Measurements from ENCODE around the gene ADAM10. TPM values are rescaled to one million over a fixed set of nuclear protein-coding genes. Genes with fewer than 3 reads are reported as not detected.
"Not testable (repeated sequence)": the region's sequence is repeated elsewhere in the genome, so short reads cannot be mapped to it uniquely, and the experiment has no call there.

The ADAM10 gene
- total RNA-seq, 1 donor from 2014 or later = 48.1 TPM

DNA sequence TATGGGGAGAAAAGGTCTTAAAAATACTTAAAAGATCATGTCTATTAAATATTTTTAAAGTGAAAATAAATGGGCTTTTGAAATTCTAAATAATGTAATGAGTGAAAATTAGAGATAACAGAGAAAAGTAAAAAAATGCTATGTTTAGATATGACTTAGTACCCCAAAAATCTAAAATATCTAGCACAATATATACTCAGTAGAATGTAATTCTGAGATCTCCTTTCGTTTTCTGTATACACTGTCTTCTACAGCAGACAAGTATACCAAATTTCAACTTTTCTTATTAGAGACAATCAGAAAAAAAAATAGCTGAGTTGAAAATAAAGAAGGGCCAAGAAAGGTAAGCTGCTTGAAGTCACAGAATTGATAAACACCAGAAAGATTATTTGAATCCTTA, 140.8 kb downstream of the ADAM10 start:
- H3K4me1 ChIP-seq = no peaks in the 10 kb centered on the region
- H3K27ac ChIP-seq = no peak overlapping the region
- intact Hi-C loops (cut with DNase I) = no loop called here
- TF ChIP-seq POLR2AphosphoS5 (IDR thresholded peaks at IDR 0.05; ENCODE audit: insufficient read depth in 1 of 2, low read depth in 1 of 2) = no peak
- TF ChIP-seq POLR2A (IDR thresholded peaks at IDR 0.05) = no peak
- TF ChIP-seq, protein P1, sequence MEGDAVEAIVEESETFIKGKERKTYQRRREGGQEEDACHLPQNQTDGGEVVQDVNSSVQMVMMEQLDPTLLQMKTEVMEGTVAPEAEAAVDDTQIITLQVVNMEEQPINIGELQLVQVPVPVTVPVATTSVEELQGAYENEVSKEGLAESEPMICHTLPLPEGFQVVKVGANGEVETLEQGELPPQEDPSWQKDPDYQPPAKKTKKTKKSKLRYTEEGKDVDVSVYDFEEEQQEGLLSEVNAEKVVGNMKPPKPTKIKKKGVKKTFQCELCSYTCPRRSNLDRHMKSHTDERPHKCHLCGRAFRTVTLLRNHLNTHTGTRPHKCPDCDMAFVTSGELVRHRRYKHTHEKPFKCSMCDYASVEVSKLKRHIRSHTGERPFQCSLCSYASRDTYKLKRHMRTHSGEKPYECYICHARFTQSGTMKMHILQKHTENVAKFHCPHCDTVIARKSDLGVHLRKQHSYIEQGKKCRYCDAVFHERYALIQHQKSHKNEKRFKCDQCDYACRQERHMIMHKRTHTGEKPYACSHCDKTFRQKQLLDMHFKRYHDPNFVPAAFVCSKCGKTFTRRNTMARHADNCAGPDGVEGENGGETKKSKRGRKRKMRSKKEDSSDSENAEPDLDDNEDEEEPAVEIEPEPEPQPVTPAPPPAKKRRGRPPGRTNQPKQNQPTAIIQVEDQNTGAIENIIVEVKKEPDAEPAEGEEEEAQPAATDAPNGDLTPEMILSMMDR (IDR thresholded peaks at IDR 0.05) = no peak
- H3K36me3 ChIP-seq = peaks cover 0 to 6% of the 10 kb centered on the region in 2 donors
- H3K9me3 ChIP-seq = no peaks in the 10 kb centered on the region
- no peak overlapping the region for H3K4me3 ChIP-seq
- DNase-seq (ENCODE audit: extremely low spot score in 2 of 2) = no peak
- no peaks in the 10 kb centered on the region for H3K27me3 ChIP-seq

DNA sequence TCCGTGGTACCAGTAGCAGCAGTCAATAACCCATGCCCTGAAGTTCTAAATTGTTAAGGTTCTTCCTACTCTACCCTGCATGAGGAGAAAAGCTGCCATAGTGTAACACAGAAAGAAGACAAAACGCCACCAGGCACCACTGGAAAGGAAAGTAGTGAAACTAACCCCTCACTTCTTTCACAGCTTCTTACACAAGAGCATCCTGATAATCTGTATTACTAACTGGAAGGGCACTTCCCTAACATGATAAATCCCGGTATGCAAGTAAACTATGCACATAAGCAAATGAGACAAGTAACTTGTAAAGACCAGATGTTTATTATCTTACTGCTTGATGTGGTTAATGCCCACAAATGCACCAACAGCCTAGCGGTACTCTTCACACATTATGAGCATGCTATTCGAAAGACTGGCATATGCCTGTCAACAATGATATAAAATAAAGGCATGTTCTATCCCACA, 141.3 kb downstream of the ADAM10 start:
- Histone ChIP-seq H3K4me1 (no peaks in the 10 kb centered on the region), H3K27ac (no peak overlapping the region), H3K36me3 (peaks cover 0 to under 1% of the 10 kb centered on the region in 2 donors), H3K27me3 (no peaks in the 10 kb centered on the region), H3K4me3 (no peak overlapping the region), H3K9me3 (no peaks in the 10 kb centered on the region)
- TF ChIP-seq POLR2AphosphoS5 (IDR thresholded peaks at IDR 0.05; ENCODE audit: insufficient read depth in 1 of 2, low read depth in 1 of 2) (no peak), POLR2A (IDR thresholded peaks at IDR 0.05) (no peak)
- TF ChIP-seq, protein P1 (IDR thresholded peaks at IDR 0.05) = no peak
- DNase-seq (ENCODE audit: extremely low spot score in 2 of 2) = no peak
- intact Hi-C loops (cut with DNase I) = no loop called here

DNA sequence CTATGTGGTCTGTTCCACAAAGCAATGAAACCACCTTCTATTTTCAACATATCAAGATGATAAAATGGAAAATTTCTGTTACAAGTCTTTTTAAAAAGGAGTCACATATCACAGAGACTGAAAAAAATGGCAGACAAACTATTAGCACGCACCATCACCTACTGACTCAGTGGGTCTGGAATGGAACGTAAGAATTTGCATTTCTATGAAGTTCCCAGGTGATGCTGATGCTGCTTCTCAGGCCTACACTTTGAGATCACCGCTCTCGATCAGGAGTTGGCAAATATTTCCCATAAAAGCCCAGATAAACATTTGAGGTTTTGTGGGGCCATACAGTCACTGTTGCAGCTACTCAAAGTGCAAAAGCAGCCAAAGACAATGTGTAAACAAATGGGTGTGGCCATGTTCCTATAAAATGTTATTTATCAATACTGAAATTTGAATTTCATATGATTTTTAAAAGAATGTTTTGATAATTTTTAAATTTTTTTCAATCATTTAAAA, 142.9 kb downstream of the ADAM10 start:
- intact Hi-C loops (cut with DNase I) = no loop called here
- Histone ChIP-seq H3K27me3 (no peaks in the 10 kb centered on the region), H3K4me3 (no peak overlapping the region), H3K4me1 (no peaks in the 10 kb centered on the region), H3K27ac (no peak overlapping the region), H3K9me3 (no peaks in the 10 kb centered on the region), H3K36me3 (no peaks in the 10 kb centered on the region)
- DNase-seq (ENCODE audit: extremely low spot score in 2 of 2) = no peak
- no peak for TF ChIP-seq POLR2A (IDR thresholded peaks at IDR 0.05)
- TF ChIP-seq, protein P1 (IDR thresholded peaks at IDR 0.05) = no peak
- no peak for TF ChIP-seq POLR2AphosphoS5 (IDR thresholded peaks at IDR 0.05; ENCODE audit: insufficient read depth in 1 of 2, low read depth in 1 of 2)

DNA sequence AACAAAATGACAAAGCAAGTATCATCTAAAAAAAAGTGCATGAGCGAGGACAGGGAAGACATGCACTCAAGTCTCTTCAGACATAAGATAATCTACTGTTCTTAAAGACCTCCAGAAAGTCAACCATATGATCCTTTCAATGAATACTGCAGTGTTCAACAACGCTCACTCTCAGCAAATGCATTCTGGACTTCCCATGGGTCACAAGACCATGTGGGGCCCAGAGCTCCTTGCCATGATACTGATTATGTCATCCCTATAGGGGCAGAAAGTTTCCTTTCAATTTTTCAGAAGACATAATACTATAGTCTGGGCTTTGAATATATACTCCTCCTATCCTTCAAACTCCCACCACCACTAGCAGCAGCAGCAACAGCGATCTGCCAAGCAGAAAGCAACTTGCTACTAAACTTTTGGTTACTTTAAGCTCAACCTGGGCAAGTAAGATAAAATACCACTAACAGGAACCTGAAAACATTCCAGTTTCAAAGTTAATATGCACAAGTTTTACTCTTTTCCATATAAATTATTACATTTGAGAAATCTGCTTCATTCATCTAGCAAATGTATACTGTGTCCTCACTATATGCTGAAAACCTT, 143.5 kb downstream of the ADAM10 start:
- H3K4me1 ChIP-seq = no peaks in the 10 kb centered on the region
- TF ChIP-seq, protein P1 (IDR thresholded peaks at IDR 0.05) = no peak
- no peak for TF ChIP-seq POLR2AphosphoS5 (IDR thresholded peaks at IDR 0.05; ENCODE audit: insufficient read depth in 1 of 2, low read depth in 1 of 2)
- TF ChIP-seq POLR2A (IDR thresholded peaks at IDR 0.05) = no peak
- intact Hi-C loops (cut with DNase I) = no loop called here
- no peak overlapping the region for H3K27ac ChIP-seq
- H3K4me3 ChIP-seq = no peak overlapping the region
- no peaks in the 10 kb centered on the region for H3K27me3 ChIP-seq
- no peak for DNase-seq (ENCODE audit: extremely low spot score in 2 of 2)
- no peaks in the 10 kb centered on the region for H3K36me3 ChIP-seq
- H3K9me3 ChIP-seq = no peaks in the 10 kb centered on the region

DNA sequence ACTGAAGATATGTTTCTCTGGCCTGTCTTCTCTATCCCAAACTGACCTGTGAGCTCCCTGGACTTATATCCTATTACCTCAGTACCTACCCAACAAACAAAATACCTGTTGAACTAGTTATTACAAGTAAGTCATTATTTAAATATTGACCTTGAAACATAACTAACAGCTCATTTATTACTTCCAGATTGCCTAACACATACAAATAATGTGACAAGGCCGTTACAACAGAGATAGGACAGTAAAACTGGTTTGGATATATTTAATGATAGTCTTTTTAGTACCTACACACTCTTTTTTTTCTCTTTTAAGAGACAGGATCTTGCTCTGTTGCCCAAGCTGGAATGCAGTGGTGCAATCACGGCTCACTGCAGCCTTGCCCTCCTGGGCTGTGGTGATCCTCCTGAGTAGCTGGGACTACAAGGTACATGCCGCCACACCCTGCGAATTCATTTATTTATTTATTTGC, 145.0 kb downstream of the ADAM10 start:
- peaks cover 0 to 3% of the 10 kb centered on the region in 2 donors for H3K36me3 ChIP-seq
- no peaks in the 10 kb centered on the region for H3K27me3 ChIP-seq
- H3K4me1 ChIP-seq = no peaks in the 10 kb centered on the region
- H3K4me3 ChIP-seq = no peak overlapping the region
- no peak for TF ChIP-seq POLR2A (IDR thresholded peaks at IDR 0.05)
- no peak for TF ChIP-seq POLR2AphosphoS5 (IDR thresholded peaks at IDR 0.05; ENCODE audit: insufficient read depth in 1 of 2, low read depth in 1 of 2)
- TF ChIP-seq, protein P1 (IDR thresholded peaks at IDR 0.05) = no peak
- H3K9me3 ChIP-seq = no peaks in the 10 kb centered on the region
- intact Hi-C loops (cut with DNase I) = no loop called here
- no peak overlapping the region for H3K27ac ChIP-seq
- DNase-seq (ENCODE audit: extremely low spot score in 2 of 2) = no peak

DNA sequence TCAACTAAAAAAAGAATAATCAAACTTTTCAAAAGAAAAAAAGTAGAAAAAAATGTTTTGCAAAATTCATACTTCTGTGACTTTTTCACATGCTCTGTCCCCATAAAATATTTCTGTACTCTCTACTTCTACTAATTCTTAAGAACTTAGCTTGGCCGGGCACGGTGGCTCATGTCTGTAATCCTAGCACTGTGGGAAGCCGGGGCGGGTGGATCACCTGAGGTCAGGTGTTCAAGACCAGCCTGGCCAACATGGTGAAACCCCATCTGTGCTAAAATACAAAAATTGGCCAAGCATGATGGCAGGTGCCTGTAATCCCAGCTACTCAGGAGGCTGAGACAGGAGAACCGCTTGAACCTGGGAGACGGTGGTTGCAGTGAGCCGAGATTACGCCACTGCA, 145.6 kb downstream of the ADAM10 start:
- H3K4me3 ChIP-seq; H3K4me1 ChIP-seq; intact Hi-C loops (cut with DNase I); H3K36me3 ChIP-seq; H3K27ac ChIP-seq; H3K27me3 ChIP-seq; H3K9me3 ChIP-seq; DNase-seq (ENCODE audit: extremely low spot score in 2 of 2): not testable (repeated sequence)
